Activated CD8-positive, alpha-beta memory T cell treated with anti-CD3 and anti-CD28 coated beads, Interleukin-2, amount 50 U/mL, for 4 hours (primary cell): ENCODE results near the gene DHRS7C.

Experiments
- DNase-seq: peaks from one replicate; pipeline ENCODE4 v3.0.0-alpha.2; 2020

The DHRS7C gene

GRCh38 chr17:9760266-9760665, 31.1 kb downstream of the DHRS7C start:
- no peak for DNase-seq

DNA sequence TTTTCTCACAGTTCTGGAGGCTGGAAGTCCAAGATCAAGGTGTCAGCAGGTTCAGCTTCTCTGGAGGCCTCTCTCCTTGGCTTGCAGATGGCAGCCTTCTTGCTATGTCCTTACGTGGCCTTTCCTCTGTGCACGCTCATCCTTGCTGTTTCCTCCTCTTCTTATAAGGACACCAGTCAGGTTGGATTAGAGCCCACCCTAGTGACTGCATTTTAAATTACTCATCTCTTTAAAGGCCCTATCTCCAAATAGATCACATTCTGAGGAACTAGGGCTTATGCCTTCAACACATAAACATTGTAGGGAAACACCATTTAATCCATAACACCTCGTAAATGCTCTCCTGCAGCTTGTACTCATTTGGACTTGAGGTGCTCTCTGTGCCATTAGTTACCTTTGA, 36.3 kb downstream of the DHRS7C start:
- no peak for DNase-seq

DNA sequence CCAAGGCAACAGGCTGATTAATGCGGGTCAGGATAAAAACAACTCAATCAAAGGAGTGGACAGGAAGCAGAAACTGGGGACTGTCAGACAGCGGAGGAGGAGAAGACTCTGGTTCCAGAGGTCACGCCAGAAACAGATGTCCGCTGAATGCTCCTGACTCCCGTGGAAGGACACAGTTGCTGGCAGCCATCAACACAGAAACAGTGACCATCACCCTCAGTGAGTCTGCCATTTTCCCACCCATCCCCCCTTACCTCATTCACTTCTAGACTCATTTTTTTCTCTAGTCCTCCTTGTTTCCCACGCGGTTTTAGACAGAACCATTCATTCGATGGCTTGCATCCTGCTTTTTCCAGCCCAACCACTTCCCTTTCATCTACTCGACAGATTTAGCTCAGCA, 40.9 kb downstream of the DHRS7C start:
- DNase-seq, result no peak

GRCh38 chr17:9729735-9730420, 61.5 kb downstream of the DHRS7C start:
- no peak for DNase-seq

DNA sequence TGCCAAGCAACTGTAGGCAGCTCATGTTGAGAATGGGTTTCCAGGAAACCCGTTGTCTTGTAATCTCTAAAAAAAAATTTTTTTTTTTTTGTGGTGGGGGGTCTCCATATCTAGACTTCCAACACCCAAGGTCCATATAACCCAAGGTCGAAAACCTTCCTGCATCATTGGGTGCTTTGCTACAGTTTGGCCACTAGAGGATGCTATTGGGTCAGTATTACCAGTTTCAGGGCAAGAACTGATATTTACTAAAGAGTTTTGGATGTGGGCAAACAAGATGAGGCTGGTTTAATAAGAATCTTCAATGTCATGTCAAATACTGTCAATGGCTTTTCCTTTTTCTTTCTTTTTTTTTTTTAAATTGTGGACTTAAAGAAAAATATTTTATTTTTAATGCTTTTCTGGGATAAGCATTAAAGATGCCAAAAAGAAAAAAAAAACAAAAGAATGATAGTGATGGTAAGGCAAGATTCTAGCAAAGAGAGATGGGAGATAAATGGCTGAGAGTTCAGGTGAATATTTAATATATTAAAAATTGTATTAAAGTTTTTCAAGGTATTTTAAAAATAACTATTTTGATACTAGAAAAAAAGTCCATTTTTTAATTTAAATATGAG, 62.2 kb downstream of the DHRS7C start:
- no peak for DNase-seq

- DNase-seq, result no peak
These were observed 62.8 kb downstream of the DHRS7C start for GRCh38 chr17:9728564-9728963.

DNA sequence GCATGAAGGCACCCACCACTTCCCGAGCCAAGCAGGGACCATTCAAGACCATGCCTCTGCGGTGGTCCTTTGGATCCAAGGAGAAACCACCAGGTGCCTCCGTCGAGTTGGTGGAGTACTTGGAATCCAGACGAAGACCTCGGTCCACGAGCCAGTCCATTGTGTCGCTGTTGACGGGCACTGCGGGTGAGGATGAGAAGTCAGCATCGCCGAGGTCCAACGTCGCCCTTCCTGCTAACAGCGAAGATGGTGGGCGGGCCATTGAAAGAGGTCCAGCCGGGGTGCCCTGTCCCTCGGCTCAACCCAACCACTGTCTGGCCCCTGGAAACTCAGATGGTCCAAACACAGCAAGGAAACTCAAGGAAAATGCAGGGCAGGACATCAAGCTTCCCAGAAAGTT, 63.4 kb downstream of the DHRS7C start:
- DNase-seq, result no peak

GRCh38 chr17:9726291-9726690, 65.1 kb downstream of the DHRS7C start:
- no peak for DNase-seq

- DNase-seq, result no peak
These were observed 65.8 kb downstream of the DHRS7C start for GRCh38 chr17:9725575-9725974.
